GM12878 (cell line): ENCODE results near the gene ZMYND15. TPM values are rescaled to one million over a fixed set of nuclear protein-coding genes. Genes with fewer than 3 reads are reported as not detected.

Experiments
- HDAC2 ChIP-seq: fragments of 200-600 bp; sonication (generic); IDR thresholded peaks from 2 replicates; pipeline ENCODE4 v1.6.1; 2017
- JUND ChIP-seq: IDR thresholded peaks from 2 replicates; pipeline ENCODE4 v1.6.1; 2012; ENCODE audit warnings: low read depth, mild to moderate bottlenecking, low read length, improper control_type of control experiment, moderate library complexity
- NKRF ChIP-seq: fragments of 450-650 bp; conservative IDR thresholded peaks from 2 replicates; pipeline ENCODE4 v1.6.1; 2017; ENCODE audit warnings: mild to moderate bottlenecking, moderate library complexity
- USF1 ChIP-seq: IDR thresholded peaks from 2 replicates; pipeline ENCODE4 v1.6.1; 2011; ENCODE audit warnings: borderline replicate concordance, low read depth, mild to moderate bottlenecking, moderate library complexity, mixed read lengths, low read length; ENCODE audit not compliant: insufficient read depth; ENCODE audit errors: extremely low read length
- ZBTB40 ChIP-seq: fragments of 450-650 bp; IDR thresholded peaks from 2 replicates; pipeline ENCODE4 v1.6.1; 2016; ENCODE audit warnings: mild to moderate bottlenecking, moderate library complexity, borderline replicate concordance
- ZNF622 ChIP-seq: fragments of 450-650 bp; IDR thresholded peaks from 2 replicates; pipeline ENCODE4 v1.6.1; 2017; ENCODE audit warnings: mild to moderate bottlenecking, inconsistent platforms
- polyA plus RNA-seq, 11 experiments: library from polyadenylated mRNA; depleted of rRNA in 4 of 11; unstranded in 6 of 11; stranded (reverse) in 5 of 11; fragments of >200 nt; fragmentation: Nextera tagmentation in 4 of 11; fragmentation: Illumina TruSeq in 1 of 11; extraction: Ambion mirVana in 4 of 11; extraction: Trizol in 1 of 11; gene quantifications; 1 replicate in 1 of 11; 2 replicates in 10 of 11; pipeline versions ENCODE4 v1.2.1 to v1.2.3, GENCODE V29; 2011 to 2016; ENCODE audit warnings: inconsistent platforms in 2 of 11, missing spikeins in 2 of 11, low read depth in 1 of 11
- total RNA-seq, 4 experiments: library from RNA; depleted of rRNA in 3 of 4; stranded (reverse); fragments of >200 nt in 3 of 4; fragmentation: Illumina TruSeq in 1 of 4; extraction: Trizol in 1 of 4; gene quantifications; 2 replicates each; pipeline versions ENCODE4 v1.2.1 to v1.2.3, GENCODE V29; 2013 to 2021

Gene ZMYND15
- total and polyA plus RNA-seq, 10 of the 15 experiments (the other 5 are each of a cell fraction or from before 2014, with no cell fraction given), result 0.03 to 0.17 (median 0.06) TPM; not detected in 4

GRCh38 chr17:4789951-4790704 is 50.5 kb downstream of the ZMYND15 start (continued):
- TF ChIP-seq ZBTB40 (no peak), ZNF622 (no peak), USF1 (no peak), NKRF (0 out of 2 replicates have a peak, but pooled peaks have one; percentile 87), HDAC2 (no peak), JUND (no peak)
- TF ChIP-seq, all 136 proteins: peak for 42
